GM12873 (cell line): ENCODE measurements around the gene RAI14.

Experiments used
- CTCF ChIP-seq: IDR thresholded peaks from 2 replicates; pipeline ENCODE4 v1.5.1; 2012; ENCODE audit warnings: low read depth, mild to moderate bottlenecking, moderate library complexity, low read length, control low read depth; ENCODE audit not compliant: insufficient read depth; ENCODE audit errors: missing control alignments

The RAI14 gene

GRCh38 chr5:34751807-34752736, 95.9 kb downstream of the RAI14 start:
- TF ChIP-seq CTCF: no peak

- TF ChIP-seq CTCF: no peak
These were observed 99.8 kb downstream of the RAI14 start for GRCh38 chr5:34755926-34756325.

- no peak for TF ChIP-seq CTCF
These were observed 100.9 kb downstream of the RAI14 start for GRCh38 chr5:34756781-34757624.

GRCh38 chr5:34758514-34758913, 102.4 kb downstream of the RAI14 start:
- TF ChIP-seq CTCF: no peak

- TF ChIP-seq CTCF: no peak
These were observed 109.5 kb downstream of the RAI14 start for GRCh38 chr5:34765662-34766061.

GRCh38 chr5:34767180-34767579, 111.1 kb downstream of the RAI14 start:
- no peak for TF ChIP-seq CTCF

GRCh38 chr5:34770486-34770885, 114.4 kb downstream of the RAI14 start:
- no peak for TF ChIP-seq CTCF
